ENCODE measurements around the gene SH3RF1.
"Not testable (repeated sequence)": the region's sequence is repeated elsewhere in the genome, so short reads cannot be mapped to it uniquely, and the experiment has no call there.

Gene SH3RF1

GRCh38 chr4:169189372-169189771 lies 81.4 kb downstream of the SH3RF1 start:
- Histone ChIP-seq H3K9ac (ENCODE audit: low read depth in 1 of 2, low read length in 2 of 2) (no peak overlapping the region), H3K9me3 (ENCODE audit: control insufficient read depth in 2 of 2, low read length in 2 of 2) (no peaks in the 10 kb centered on the region), H3K27me3 (ENCODE audit: control insufficient read depth in 2 of 2, insufficient read depth in 2 of 2, low read length in 2 of 2) (no peaks in the 10 kb centered on the region), H3K36me3 (ENCODE audit: control insufficient read depth in 2 of 2, insufficient read depth in 2 of 2, low read length in 2 of 2) (no peaks in the 10 kb centered on the region), H3K4me1 (ENCODE audit: control insufficient read depth in 2 of 2, insufficient read depth in 2 of 2, low read length in 2 of 2) (peaks cover 13 to 18% of the 10 kb centered on the region in 2 donors), H3K27ac (ENCODE audit: low read depth in 2 of 2, low read length in 2 of 2) (no peak overlapping the region), H3K4me3 (ENCODE audit: low read length in 2 of 2) (no peak overlapping the region)

GRCh38 chr4:169188204-169188603 lies 82.6 kb downstream of the SH3RF1 start:
- Histone ChIP-seq H3K4me1 (ENCODE audit: control insufficient read depth in 2 of 2, insufficient read depth in 2 of 2, low read length in 2 of 2) (peaks cover 16 to 24% of the 10 kb centered on the region in 2 donors), H3K4me3 (ENCODE audit: low read length in 2 of 2) (no peak overlapping the region), H3K9ac (ENCODE audit: low read depth in 1 of 2, low read length in 2 of 2) (no peak overlapping the region), H3K9me3 (ENCODE audit: control insufficient read depth in 2 of 2, low read length in 2 of 2) (no peaks in the 10 kb centered on the region), H3K27me3 (ENCODE audit: control insufficient read depth in 2 of 2, insufficient read depth in 2 of 2, low read length in 2 of 2) (no peaks in the 10 kb centered on the region), H3K36me3 (ENCODE audit: control insufficient read depth in 2 of 2, insufficient read depth in 2 of 2, low read length in 2 of 2) (no peaks in the 10 kb centered on the region), H3K27ac (ENCODE audit: low read depth in 2 of 2, low read length in 2 of 2) (no peak overlapping the region)

DNA sequence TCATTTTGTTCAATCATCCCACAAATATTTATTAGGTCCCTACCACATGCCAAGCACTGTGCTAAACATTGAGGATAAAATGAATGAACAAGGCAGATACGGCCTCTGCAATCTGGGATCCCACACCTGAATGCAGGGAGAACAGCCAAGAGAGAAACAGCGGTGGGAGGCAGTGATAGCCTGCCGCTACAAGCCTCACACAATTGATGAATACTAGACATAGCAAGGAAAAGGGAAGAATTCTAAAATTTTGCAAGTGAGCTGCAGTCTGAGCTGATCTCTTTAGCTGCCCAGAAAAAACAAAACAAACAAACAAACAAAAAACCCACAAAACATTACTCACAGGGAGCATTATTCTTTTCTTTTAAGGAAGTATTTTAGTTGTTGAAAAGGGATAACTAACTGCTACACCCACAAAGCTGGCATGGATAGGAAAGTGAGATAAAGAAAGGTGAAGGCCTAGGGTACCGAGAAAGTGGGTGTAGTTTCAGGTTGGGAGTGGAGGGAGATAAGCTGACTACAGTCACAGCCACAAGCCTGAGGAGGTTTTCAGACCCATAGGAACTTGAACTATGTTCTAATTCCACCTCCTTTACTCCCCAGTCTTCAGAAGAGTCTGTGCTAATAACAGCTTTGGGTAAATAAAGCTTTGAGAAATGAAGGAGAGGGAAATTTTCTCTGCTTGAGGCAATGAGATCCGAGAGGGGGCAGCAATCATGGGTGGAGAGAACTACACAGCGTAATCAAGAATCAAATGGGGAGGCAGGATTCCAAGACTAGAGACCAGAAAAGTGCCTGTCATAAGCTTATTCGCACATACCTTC lies 85.4 kb downstream of the SH3RF1 start:
- Histone ChIP-seq H3K27ac (ENCODE audit: low read depth in 2 of 2, low read length in 2 of 2) (no peak overlapping the region), H3K27me3 (ENCODE audit: control insufficient read depth in 2 of 2, insufficient read depth in 2 of 2, low read length in 2 of 2) (no peaks in the 10 kb centered on the region), H3K36me3 (ENCODE audit: control insufficient read depth in 2 of 2, insufficient read depth in 2 of 2, low read length in 2 of 2) (no peaks in the 10 kb centered on the region), H3K9me3 (ENCODE audit: control insufficient read depth in 2 of 2, low read length in 2 of 2) (no peaks in the 10 kb centered on the region), H3K4me1 (ENCODE audit: control insufficient read depth in 2 of 2, insufficient read depth in 2 of 2, low read length in 2 of 2) (peaks cover 16 to 25% of the 10 kb centered on the region in 2 donors), H3K4me3 (ENCODE audit: low read length in 2 of 2) (no peak overlapping the region), H3K9ac (ENCODE audit: low read depth in 1 of 2, low read length in 2 of 2) (no peak overlapping the region)

DNA sequence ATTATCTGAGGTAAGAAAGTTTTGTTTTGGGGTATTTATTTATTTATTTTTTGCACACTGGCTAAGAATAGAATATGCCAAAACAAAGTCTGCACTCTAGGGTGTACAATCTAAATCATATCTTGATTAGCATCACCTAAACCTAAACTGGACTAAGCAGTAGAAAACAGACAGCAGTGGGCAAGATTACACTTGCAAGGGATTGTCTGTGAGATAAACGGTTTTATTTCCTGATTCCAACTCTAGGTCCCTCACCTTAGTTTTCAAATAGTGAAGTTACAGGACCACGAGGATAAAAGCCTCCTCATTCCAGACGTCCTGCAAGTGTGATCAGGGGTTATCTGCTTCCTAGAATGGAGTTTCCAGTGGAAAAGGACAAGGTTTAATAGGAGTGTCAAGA lies 86.1 kb downstream of the SH3RF1 start:
- Histone ChIP-seq H3K9ac (ENCODE audit: low read depth in 1 of 2, low read length in 2 of 2) (no peak overlapping the region), H3K36me3 (ENCODE audit: control insufficient read depth in 2 of 2, insufficient read depth in 2 of 2, low read length in 2 of 2) (no peaks in the 10 kb centered on the region), H3K27me3 (ENCODE audit: control insufficient read depth in 2 of 2, insufficient read depth in 2 of 2, low read length in 2 of 2) (no peaks in the 10 kb centered on the region), H3K4me1 (ENCODE audit: control insufficient read depth in 2 of 2, insufficient read depth in 2 of 2, low read length in 2 of 2) (peaks cover 14 to 27% of the 10 kb centered on the region in 2 donors), H3K9me3 (ENCODE audit: control insufficient read depth in 2 of 2, low read length in 2 of 2) (no peaks in the 10 kb centered on the region), H3K4me3 (ENCODE audit: low read length in 2 of 2) (no peak overlapping the region), H3K27ac (ENCODE audit: low read depth in 2 of 2, low read length in 2 of 2) (no peak overlapping the region)

- Histone ChIP-seq H3K4me1 (ENCODE audit: control insufficient read depth in 2 of 2, insufficient read depth in 2 of 2, low read length in 2 of 2) (peaks cover 11 to 25% of the 10 kb centered on the region in 2 donors), H3K36me3 (ENCODE audit: control insufficient read depth in 2 of 2, insufficient read depth in 2 of 2, low read length in 2 of 2) (no peaks in the 10 kb centered on the region), H3K9me3 (ENCODE audit: control insufficient read depth in 2 of 2, low read length in 2 of 2) (no peaks in the 10 kb centered on the region), H3K9ac (ENCODE audit: low read depth in 1 of 2, low read length in 2 of 2) (no peak overlapping the region), H3K27ac (ENCODE audit: low read depth in 2 of 2, low read length in 2 of 2) (no peak overlapping the region), H3K4me3 (ENCODE audit: low read length in 2 of 2) (no peak overlapping the region), H3K27me3 (ENCODE audit: control insufficient read depth in 2 of 2, insufficient read depth in 2 of 2, low read length in 2 of 2) (no peaks in the 10 kb centered on the region)
Observed at GRCh38 chr4:169184236-169184635, 86.5 kb downstream of the SH3RF1 start.

- Histone ChIP-seq H3K4me1 (ENCODE audit: control insufficient read depth in 2 of 2, insufficient read depth in 2 of 2, low read length in 2 of 2) (peaks cover 11 to 23% of the 10 kb centered on the region in 2 donors), H3K36me3 (ENCODE audit: control insufficient read depth in 2 of 2, insufficient read depth in 2 of 2, low read length in 2 of 2) (no peaks in the 10 kb centered on the region), H3K9ac (ENCODE audit: low read depth in 1 of 2, low read length in 2 of 2) (no peak overlapping the region), H3K27me3 (ENCODE audit: control insufficient read depth in 2 of 2, insufficient read depth in 2 of 2, low read length in 2 of 2) (no peaks in the 10 kb centered on the region), H3K4me3 (ENCODE audit: low read length in 2 of 2) (no peak overlapping the region), H3K27ac (ENCODE audit: low read depth in 2 of 2, low read length in 2 of 2) (no peak overlapping the region), H3K9me3 (ENCODE audit: control insufficient read depth in 2 of 2, low read length in 2 of 2) (no peaks in the 10 kb centered on the region)
Observed at GRCh38 chr4:169183581-169183980, 87.2 kb downstream of the SH3RF1 start.

- Histone ChIP-seq H3K9ac (ENCODE audit: low read depth in 1 of 2, low read length in 2 of 2) (no peak overlapping the region), H3K36me3 (ENCODE audit: control insufficient read depth in 2 of 2, insufficient read depth in 2 of 2, low read length in 2 of 2) (no peaks in the 10 kb centered on the region), H3K27me3 (ENCODE audit: control insufficient read depth in 2 of 2, insufficient read depth in 2 of 2, low read length in 2 of 2) (no peaks in the 10 kb centered on the region), H3K27ac (ENCODE audit: low read depth in 2 of 2, low read length in 2 of 2) (no peak overlapping the region), H3K4me1 (ENCODE audit: control insufficient read depth in 2 of 2, insufficient read depth in 2 of 2, low read length in 2 of 2) (peaks cover 4 to 12% of the 10 kb centered on the region in 2 donors), H3K4me3 (ENCODE audit: low read length in 2 of 2) (peak overlapping the region in 1 of 2 donors; percentile 10), H3K9me3 (ENCODE audit: control insufficient read depth in 2 of 2, low read length in 2 of 2) (no peaks in the 10 kb centered on the region)
Observed at GRCh38 chr4:169179609-169180521, 90.9 kb downstream of the SH3RF1 start.

GRCh38 chr4:169178092-169178491 lies 92.7 kb downstream of the SH3RF1 start:
- not testable (repeated sequence) for H3K27me3 ChIP-seq (ENCODE audit: control insufficient read depth in 2 of 2, insufficient read depth in 2 of 2, low read length in 2 of 2); H3K27ac ChIP-seq (ENCODE audit: low read depth in 2 of 2, low read length in 2 of 2); H3K9ac ChIP-seq (ENCODE audit: low read depth in 1 of 2, low read length in 2 of 2); H3K36me3 ChIP-seq (ENCODE audit: control insufficient read depth in 2 of 2, insufficient read depth in 2 of 2, low read length in 2 of 2); H3K9me3 ChIP-seq (ENCODE audit: control insufficient read depth in 2 of 2, low read length in 2 of 2); H3K4me1 ChIP-seq (ENCODE audit: control insufficient read depth in 2 of 2, insufficient read depth in 2 of 2, low read length in 2 of 2); H3K4me3 ChIP-seq (ENCODE audit: low read length in 2 of 2)

GRCh38 chr4:169175476-169175875 lies 95.3 kb downstream of the SH3RF1 start:
- peaks cover 0 to 3% of the 10 kb centered on the region in 2 donors for H3K4me1 ChIP-seq (ENCODE audit: control insufficient read depth in 2 of 2, insufficient read depth in 2 of 2, low read length in 2 of 2)

DNA sequence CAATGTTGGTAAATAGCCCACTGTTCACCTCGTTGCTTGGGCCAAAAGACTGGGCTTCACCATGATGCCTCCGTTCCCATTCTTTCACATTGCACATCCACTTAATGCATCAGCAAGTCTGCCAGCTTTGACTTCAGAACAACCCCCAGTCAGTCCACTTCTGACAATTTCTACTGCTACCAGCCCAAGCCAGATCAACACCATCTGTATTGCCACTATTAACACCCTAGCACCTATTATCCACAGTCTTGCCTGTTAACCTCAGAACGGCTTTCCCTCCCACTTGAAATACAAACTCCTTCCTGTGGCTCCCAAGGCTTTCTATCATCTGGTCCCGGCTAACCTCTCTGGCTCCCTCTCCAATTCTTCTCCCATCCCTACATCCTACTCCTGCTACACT lies 95.7 kb downstream of the SH3RF1 start:
- Histone ChIP-seq H3K4me3 (ENCODE audit: low read length in 2 of 2) (no peak overlapping the region), H3K36me3 (ENCODE audit: control insufficient read depth in 2 of 2, insufficient read depth in 2 of 2, low read length in 2 of 2) (no peaks in the 10 kb centered on the region), H3K4me1 (ENCODE audit: control insufficient read depth in 2 of 2, insufficient read depth in 2 of 2, low read length in 2 of 2) (no peaks in the 10 kb centered on the region), H3K27me3 (ENCODE audit: control insufficient read depth in 2 of 2, insufficient read depth in 2 of 2, low read length in 2 of 2) (no peaks in the 10 kb centered on the region), H3K27ac (ENCODE audit: low read depth in 2 of 2, low read length in 2 of 2) (no peak overlapping the region), H3K9me3 (ENCODE audit: control insufficient read depth in 2 of 2, low read length in 2 of 2) (no peaks in the 10 kb centered on the region), H3K9ac (ENCODE audit: low read depth in 1 of 2, low read length in 2 of 2) (no peak overlapping the region)

More at GRCh38 chr4:169175476-169175875, 95.3 kb downstream of the SH3RF1 start:
- H3K27ac ChIP-seq (ENCODE audit: low read depth in 2 of 2, low read length in 2 of 2): no peak overlapping the region
- H3K4me3 ChIP-seq (ENCODE audit: low read length in 2 of 2): no peak overlapping the region
- H3K9ac ChIP-seq (ENCODE audit: low read depth in 1 of 2, low read length in 2 of 2): no peak overlapping the region
- no peaks in the 10 kb centered on the region for H3K27me3 ChIP-seq (ENCODE audit: control insufficient read depth in 2 of 2, insufficient read depth in 2 of 2, low read length in 2 of 2)
- H3K9me3 ChIP-seq (ENCODE audit: control insufficient read depth in 2 of 2, low read length in 2 of 2): no peaks in the 10 kb centered on the region
- H3K36me3 ChIP-seq (ENCODE audit: control insufficient read depth in 2 of 2, insufficient read depth in 2 of 2, low read length in 2 of 2): no peaks in the 10 kb centered on the region

Data from mucosa of rectum (tissue), 2 donors.